HL-60 (cell line): ENCODE data around the gene ADCY1.

Experiments
- DNase-seq, 2 experiments: peaks; one replicate each; pipeline ENCODE4 v3.0.0-alpha.2; 2010 to 2020; ENCODE audit warnings: low read depth in 1 of 2, low spot score in 1 of 2
- H3K27ac ChIP-seq: fragments of 250-450 bp; sonication (Bioruptor Pico); replicated peaks from 2 replicates; pipeline ENCODE4 v1.5.1; 2020; ENCODE audit warnings: mild to moderate bottlenecking, moderate library complexity
- H3K27me3 ChIP-seq: fragments of 250-450 bp; sonication (Bioruptor Pico); 2 replicates; pipeline ENCODE4 v1.5.1; 2021; ENCODE audit warnings: mild to moderate bottlenecking, moderate library complexity; ENCODE audit not compliant: insufficient read depth, poor library complexity, severe bottlenecking
- H3K4me3 ChIP-seq: replicated peaks from 2 replicates; pipeline ENCODE4 v1.5.1; 2011; ENCODE audit warnings: mild to moderate bottlenecking, control low read depth, low read length; ENCODE audit not compliant: insufficient read depth
- CTCF ChIP-seq: IDR thresholded peaks from one replicate; pipeline ENCODE4 v1.5.1; 2011; ENCODE audit warnings: low read length, control low read depth, inconsistent platforms; ENCODE audit not compliant: insufficient read depth
- GABPA ChIP-seq: IDR thresholded peaks from 2 replicates; pipeline ENCODE4 v1.6.1; 2012; ENCODE audit warnings: low read depth
- POLR2AphosphoS5 ChIP-seq: IDR thresholded peaks from 2 replicates; pipeline ENCODE4 v1.6.1; 2012; ENCODE audit warnings: low read depth
- REST ChIP-seq: IDR thresholded peaks from 2 replicates; pipeline ENCODE4 v1.6.1; 2012; ENCODE audit warnings: low read depth; ENCODE audit not compliant: insufficient replicate concordance
- SPI1 ChIP-seq: IDR thresholded peaks from 2 replicates; pipeline ENCODE4 v1.6.1; 2012; ENCODE audit warnings: low read depth, mild to moderate bottlenecking, borderline replicate concordance

ADCY1 gene

DNA sequence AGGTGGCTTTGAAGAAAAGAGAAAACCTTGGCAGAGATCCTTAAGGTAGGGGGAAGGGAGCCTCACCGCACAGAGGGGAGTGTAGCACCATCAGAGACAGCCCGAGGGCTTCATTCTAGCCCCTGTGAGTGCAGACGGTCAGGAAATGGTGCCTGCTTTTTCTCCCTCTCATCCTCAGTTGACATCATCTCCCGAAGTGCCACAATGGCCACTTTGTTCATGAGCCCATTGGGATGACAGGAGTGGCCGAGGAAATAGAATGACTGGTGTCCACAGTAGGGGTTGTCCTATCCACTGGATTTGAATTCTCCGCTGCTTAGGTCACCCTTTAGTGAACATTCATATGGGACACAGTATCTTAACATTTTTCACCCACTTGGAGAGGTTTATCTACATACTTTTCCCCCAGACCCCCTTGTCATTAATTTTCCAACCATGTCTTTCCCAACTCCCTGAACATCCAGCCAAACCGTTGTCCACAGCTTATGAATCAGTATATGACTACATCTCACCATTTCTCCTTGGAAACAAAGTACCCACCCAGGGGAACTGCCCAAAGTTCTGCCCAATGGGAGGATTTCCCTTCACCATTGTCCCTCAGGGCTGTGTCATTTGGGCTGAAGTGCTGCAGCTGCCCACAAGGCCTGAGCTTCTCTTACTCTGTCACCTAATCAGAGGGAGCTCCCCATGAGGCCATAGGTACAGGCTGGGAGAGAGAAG lies 108.8 kb downstream of the ADCY1 start:
- Histone ChIP-seq H3K27ac (no peak overlapping the region), H3K4me3 (no peak overlapping the region), H3K27me3 (no peaks in the 10 kb centered on the region)
- TF ChIP-seq REST: no peak
- no peak for DNase-seq

DNA sequence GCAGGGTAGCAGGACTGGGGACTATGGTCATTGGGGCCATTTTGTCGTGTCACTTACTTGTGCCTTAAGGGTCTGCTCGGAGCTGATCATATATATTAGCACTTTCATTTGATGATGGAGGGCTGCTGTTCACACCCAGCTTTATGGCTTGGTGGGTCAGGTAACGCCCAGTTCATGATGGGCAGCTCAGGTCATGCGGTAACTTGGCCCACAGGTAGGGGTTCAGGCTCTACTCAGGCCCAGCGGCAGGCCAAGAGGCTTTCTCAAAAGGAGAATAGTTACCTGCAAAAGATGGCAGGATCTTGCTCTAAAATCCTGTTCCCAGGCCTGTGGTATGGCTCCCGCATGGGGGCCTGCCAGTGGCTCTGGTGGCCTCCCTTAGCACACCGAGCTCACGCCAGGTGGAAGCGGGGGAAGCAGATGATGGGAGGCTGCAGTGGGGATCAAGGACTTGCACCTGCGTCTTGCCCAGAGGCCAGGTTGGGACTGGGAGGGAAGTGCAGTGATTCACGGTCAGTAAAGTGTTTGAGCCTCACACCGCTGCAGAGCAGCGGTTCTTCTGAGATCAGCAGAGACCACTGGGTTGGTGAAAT lies 109.5 kb downstream of the ADCY1 start:
- H3K4me3 ChIP-seq: no peak overlapping the region
- TF ChIP-seq POLR2AphosphoS5: no peak
- TF ChIP-seq SPI1: no peak
- no peak for TF ChIP-seq CTCF
- no peak for TF ChIP-seq REST
- TF ChIP-seq GABPA: no peak
- no peaks in the 10 kb centered on the region for H3K27me3 ChIP-seq
- no peak for DNase-seq
- H3K27ac ChIP-seq: no peak overlapping the region

DNA sequence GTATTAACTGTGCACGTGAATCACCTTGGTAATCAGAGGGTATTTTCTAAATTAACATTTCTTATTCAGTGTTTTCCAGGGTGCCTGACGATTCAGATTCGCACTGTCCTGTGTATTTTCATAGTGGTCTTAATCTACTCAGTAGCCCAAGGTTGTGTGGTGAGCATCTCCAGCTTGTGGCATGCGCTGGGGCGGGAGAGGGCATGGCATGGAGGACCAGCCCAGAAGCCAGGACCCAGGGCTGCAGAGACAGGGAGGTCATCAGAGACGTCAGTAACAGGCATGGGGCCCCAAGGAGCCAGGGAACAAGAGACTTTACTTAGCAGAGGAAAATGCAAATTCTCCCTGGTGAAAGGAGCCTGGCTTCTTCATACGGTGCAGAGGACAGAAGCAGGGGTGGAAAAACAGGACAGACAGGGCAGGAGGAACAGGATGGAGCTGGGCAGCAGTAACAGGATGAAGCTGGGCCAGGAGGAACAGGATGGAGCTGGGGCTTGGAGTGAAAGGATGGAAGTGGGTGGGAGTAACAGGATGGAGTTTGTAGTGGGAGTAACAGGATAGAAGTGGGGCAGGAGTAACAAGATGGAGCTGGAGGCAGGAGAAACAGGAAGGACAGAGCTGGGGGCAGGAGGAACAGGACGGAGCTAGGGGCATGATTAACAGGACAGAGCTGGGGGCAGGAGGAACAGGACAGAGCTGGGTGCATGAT lies 110.9 kb downstream of the ADCY1 start:
- H3K27me3 ChIP-seq: no peaks in the 10 kb centered on the region
- H3K27ac ChIP-seq: no peak overlapping the region
- TF ChIP-seq REST: no peak
- TF ChIP-seq POLR2AphosphoS5: no peak
- no peak for TF ChIP-seq CTCF
- TF ChIP-seq GABPA: no peak
- no peak for TF ChIP-seq SPI1
- H3K4me3 ChIP-seq: no peak overlapping the region
- no peak for DNase-seq
